Measurements from ENCODE around the gene LHX8. TPM values are rescaled to one million over a fixed set of nuclear protein-coding genes. Genes with fewer than 3 reads are reported as not detected.
"Not testable (repeated sequence)": the region's sequence is repeated elsewhere in the genome, so short reads cannot be mapped to it uniquely, and the experiment has no call there.

The LHX8 gene
- not detected for polyA plus RNA-seq
- long read RNA-seq, donor 1: 0 reads
- long read RNA-seq, donor 2: 0 reads
- long read RNA-seq, donor 3: 0 reads
- long read RNA-seq, donor 4: 0 reads
- long read RNA-seq, donor 5: 0 reads
- long read RNA-seq, donor 6: 0 reads
- long read RNA-seq, donor 7: 0 reads
- long read RNA-seq, donor 8: 0 reads
- long read RNA-seq, donor 9: 0 reads
- long read RNA-seq, donor 10: 0 reads
- long read RNA-seq, donor 11: 0 reads

DNA sequence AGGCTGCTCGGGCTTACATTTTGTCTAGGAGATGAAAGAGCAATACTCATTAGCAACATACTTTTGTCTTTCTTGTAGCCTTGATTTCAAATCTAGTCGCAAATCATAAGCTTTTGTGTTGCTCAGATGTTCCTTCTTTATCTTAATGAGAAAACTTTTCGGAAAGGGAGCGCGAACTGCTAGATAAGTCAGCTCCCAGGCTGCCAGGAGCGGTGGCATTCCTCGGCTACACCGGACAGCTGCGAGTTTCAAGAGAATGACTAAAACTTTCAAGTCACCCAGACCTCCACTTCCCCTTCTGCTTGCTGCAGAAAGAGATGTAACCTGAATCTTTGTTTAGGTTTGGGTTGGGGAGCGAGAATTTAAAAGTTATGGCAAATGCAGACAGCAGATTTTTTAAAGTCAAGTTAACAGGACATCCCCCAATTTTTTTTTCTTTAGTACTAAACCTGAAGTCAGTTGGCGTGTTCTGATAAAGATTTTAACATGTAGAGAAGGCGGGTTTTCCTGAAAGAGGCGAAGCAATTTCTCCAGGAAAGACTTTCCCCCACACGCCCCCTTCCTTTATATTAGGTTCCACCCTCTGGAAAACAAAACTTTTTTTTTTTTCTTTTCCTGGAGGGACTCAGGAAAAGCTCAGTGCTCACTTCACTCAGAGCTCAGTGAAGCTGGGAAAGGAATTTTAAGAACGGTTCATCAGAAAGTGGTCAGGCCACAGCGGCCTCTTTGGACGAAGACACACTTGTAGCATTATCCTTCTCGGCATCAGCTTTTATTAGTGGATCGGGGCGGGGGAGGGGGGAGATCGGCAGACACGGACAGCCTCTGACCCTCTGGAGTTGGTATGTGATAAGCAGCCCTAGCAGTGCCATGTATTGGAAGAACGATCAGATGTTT, at the start of gene LHX8:
LHX8 (plus strand) TSS at position 639 of the 897 bp plus-strand sequence. CDS start 2,227 bp downstream, outside the sequence.
- no peak within 1 kb of the TSS for H3K27ac ChIP-seq (ENCODE audit: low read length)
- H3K36me3 ChIP-seq (ENCODE audit: control insufficient read depth, insufficient read depth, low read length): no peaks in the 10 kb centered on the region
- WGBS (ENCODE audit: insufficient coverage, low lambda C conversion rate): 0% methylated on average over 2 of the region's 23 CpGs
- peaks cover 14% of the 10 kb centered on the region for H3K9me3 ChIP-seq (ENCODE audit: control insufficient read depth, low read depth, low read length)
- peaks cover 96% of the 10 kb centered on the region for H3K27me3 ChIP-seq (ENCODE audit: control insufficient read depth, insufficient read depth, low read length)
- no peak for DNase-seq
- no peak within 1 kb of the TSS for H3K4me3 ChIP-seq (ENCODE audit: low read length)
- peaks cover 5% of the 10 kb centered on the region for H3K4me1 ChIP-seq (ENCODE audit: control insufficient read depth, insufficient read depth, low read length)

DNA sequence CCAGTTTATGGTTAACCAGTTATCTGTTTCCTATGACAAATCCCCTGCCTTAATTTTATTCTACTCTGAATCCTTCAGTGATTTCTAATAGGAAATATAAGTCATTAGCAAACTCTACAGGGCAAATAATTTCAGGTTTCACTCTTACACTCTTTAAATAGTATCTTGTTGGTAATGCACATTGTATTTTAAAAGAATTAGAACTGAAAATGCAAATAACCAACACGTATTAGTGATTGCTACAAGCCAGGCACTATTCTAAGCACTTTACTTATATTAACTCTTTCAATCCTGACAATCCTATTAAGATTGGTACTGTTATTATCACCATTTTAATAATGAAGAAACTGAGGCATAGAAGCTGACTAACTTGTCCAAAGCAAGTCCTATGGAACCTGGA, 48.3 kb upstream of the LHX8 start:
- Histone ChIP-seq H3K9me3 (ENCODE audit: control insufficient read depth, low read depth, low read length) (no peaks in the 10 kb centered on the region), H3K4me3 (ENCODE audit: low read length) (no peak overlapping the region), H3K27me3 (ENCODE audit: control insufficient read depth, insufficient read depth, low read length) (no peaks in the 10 kb centered on the region), H3K36me3 (ENCODE audit: control insufficient read depth, insufficient read depth, low read length) (no peaks in the 10 kb centered on the region), H3K27ac (ENCODE audit: low read length) (no peak overlapping the region), H3K4me1 (ENCODE audit: control insufficient read depth, insufficient read depth, low read length) (no peaks in the 10 kb centered on the region)
- no peak for DNase-seq
- WGBS (ENCODE audit: insufficient coverage, low lambda C conversion rate): no CpG with 5 or more reads among the region's 1 CpG

DNA sequence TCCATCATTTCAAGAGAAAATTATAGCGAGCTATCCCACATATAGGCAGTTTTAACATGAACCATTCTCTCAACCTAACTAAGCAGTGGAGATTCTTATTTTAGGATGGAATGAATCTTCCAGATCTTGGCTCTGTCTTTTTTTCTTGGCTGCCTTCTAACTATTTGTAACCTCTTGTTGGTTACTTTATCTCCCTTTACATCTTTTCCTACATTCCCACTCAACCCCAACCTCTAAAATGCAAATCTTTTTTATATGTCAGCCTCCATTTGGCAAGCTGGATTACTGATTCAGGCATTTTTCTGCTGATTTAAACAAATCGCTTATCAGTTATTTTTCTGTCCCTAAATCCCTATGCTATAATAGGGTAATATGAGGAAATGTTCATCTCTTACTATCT, 46.9 kb upstream of the LHX8 start:
- Histone ChIP-seq H3K4me1 (ENCODE audit: control insufficient read depth, insufficient read depth, low read length) (no peaks in the 10 kb centered on the region), H3K27me3 (ENCODE audit: control insufficient read depth, insufficient read depth, low read length) (no peaks in the 10 kb centered on the region), H3K36me3 (ENCODE audit: control insufficient read depth, insufficient read depth, low read length) (no peaks in the 10 kb centered on the region), H3K27ac (ENCODE audit: low read length) (no peak overlapping the region), H3K4me3 (ENCODE audit: low read length) (no peak overlapping the region), H3K9me3 (ENCODE audit: control insufficient read depth, low read depth, low read length) (no peaks in the 10 kb centered on the region)
- no peak for DNase-seq
- WGBS (ENCODE audit: insufficient coverage, low lambda C conversion rate): 100% methylated on average over 2 of the region's 2 CpGs

DNA sequence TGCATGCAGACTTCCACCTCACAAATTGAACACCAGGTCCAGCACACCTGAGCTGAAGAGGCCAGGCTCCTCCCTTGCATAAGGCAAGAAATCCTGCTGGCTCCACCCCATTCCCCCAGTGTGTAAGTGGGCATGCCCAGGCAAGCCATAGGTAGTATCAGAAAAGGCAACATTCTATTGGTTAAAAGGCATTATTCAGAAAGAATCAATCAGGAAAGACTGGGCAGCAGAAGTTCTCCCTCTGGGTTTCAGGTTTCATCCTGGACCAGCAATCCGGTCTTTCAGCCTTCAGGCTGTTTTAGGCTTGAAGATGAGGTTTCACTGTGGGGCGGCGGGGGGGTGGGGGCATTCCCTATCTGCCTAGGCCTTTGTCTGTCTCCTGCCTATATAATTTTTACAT, 42.0 kb upstream of the LHX8 start:
- Histone ChIP-seq H3K27me3 (ENCODE audit: control insufficient read depth, insufficient read depth, low read length) (no peaks in the 10 kb centered on the region), H3K27ac (ENCODE audit: low read length) (no peak overlapping the region), H3K36me3 (ENCODE audit: control insufficient read depth, insufficient read depth, low read length) (no peaks in the 10 kb centered on the region), H3K4me3 (ENCODE audit: low read length) (no peak overlapping the region), H3K9me3 (ENCODE audit: control insufficient read depth, low read depth, low read length) (no peaks in the 10 kb centered on the region), H3K4me1 (ENCODE audit: control insufficient read depth, insufficient read depth, low read length) (no peaks in the 10 kb centered on the region)
- no CpG with 5 or more reads among the region's 3 CpGs for WGBS (ENCODE audit: insufficient coverage, low lambda C conversion rate)
- no peak for DNase-seq

DNA sequence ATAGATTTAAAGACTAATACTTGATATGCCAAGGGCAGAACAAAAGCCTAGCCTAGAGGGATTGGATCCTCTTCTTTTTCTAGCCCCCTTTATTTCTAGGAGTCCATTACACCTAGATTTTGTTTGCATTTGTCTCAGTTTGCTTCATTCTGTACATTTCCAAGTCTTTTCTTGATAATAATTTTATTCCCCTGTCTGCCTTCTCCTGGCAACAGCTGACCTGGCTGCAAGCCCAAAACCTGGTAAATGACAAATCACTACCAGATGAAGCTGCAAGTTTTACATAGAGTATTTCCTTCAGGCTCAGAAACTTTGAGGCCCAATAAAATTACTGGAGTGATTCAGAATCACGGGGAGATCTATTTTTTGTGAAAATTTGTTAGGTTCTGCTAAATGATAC, 36.5 kb upstream of the LHX8 start:
- Histone ChIP-seq H3K9me3 (ENCODE audit: control insufficient read depth, low read depth, low read length) (no peaks in the 10 kb centered on the region), H3K27ac (ENCODE audit: low read length) (no peak overlapping the region), H3K36me3 (ENCODE audit: control insufficient read depth, insufficient read depth, low read length) (no peaks in the 10 kb centered on the region), H3K4me1 (ENCODE audit: control insufficient read depth, insufficient read depth, low read length) (no peaks in the 10 kb centered on the region), H3K4me3 (ENCODE audit: low read length) (no peak overlapping the region), H3K27me3 (ENCODE audit: control insufficient read depth, insufficient read depth, low read length) (no peaks in the 10 kb centered on the region)
- no peak for DNase-seq
- 50% methylated on average over 1 of the region's 1 CpG for WGBS (ENCODE audit: insufficient coverage, low lambda C conversion rate)

DNA sequence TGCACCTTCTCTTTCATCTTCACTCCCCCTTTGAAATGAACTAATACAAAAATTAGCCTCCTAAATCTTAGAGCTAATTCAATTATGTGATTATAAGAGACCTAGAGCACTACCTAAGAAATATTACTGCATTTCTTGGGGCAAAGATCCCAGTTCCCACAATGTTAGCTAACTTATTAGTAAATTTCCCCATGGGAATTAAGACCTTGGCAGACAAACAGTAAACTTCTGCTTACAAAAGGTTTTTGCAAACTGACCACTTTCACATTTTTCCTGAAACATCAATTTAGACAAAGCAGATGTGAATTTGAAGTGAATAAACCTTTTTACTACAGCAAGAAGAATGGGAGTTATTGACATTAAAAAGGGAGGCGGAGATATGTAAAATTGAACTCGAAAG, 34.6 kb upstream of the LHX8 start:
- H3K27me3 ChIP-seq (ENCODE audit: control insufficient read depth, insufficient read depth, low read length): no peaks in the 10 kb centered on the region
- WGBS (ENCODE audit: insufficient coverage, low lambda C conversion rate): 87% methylated on average over 2 of the region's 2 CpGs
- no peak overlapping the region for H3K27ac ChIP-seq (ENCODE audit: low read length)
- H3K4me3 ChIP-seq (ENCODE audit: low read length): no peak overlapping the region
- no peaks in the 10 kb centered on the region for H3K36me3 ChIP-seq (ENCODE audit: control insufficient read depth, insufficient read depth, low read length)
- no peaks in the 10 kb centered on the region for H3K4me1 ChIP-seq (ENCODE audit: control insufficient read depth, insufficient read depth, low read length)
- H3K9me3 ChIP-seq (ENCODE audit: control insufficient read depth, low read depth, low read length): no peaks in the 10 kb centered on the region
- no peak for DNase-seq

DNA sequence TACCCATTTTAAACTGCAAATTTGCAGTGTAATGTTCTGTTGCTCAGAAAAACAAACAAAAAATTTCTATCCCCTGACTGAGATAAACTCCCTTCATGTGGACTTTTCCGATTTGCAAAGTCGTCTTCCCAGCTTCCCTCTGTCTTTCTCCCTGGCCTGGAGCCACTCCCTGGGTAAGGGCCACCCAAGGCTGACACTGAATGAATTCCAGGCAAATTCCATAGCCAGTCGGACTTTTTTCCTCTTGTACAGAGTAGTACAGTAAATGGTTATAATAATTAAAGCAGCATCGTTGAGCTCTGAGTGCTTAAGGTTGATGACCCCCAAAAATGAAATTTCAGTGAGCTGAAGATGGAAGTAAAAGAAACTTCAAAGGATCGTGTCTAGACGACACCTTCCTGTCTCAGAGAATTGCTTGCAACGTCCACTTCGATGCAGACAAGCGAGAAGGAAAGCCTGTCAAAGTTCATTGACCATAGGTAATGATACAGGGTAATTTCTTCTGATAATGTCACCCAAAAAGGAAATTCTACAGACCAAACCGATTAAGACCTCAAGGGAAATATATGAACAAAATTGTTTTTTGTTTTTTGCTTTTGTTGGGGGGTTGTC, 33.6 kb upstream of the LHX8 start:
- Histone ChIP-seq H3K36me3 (ENCODE audit: control insufficient read depth, insufficient read depth, low read length) (no peaks in the 10 kb centered on the region), H3K4me3 (ENCODE audit: low read length) (no peak overlapping the region), H3K9me3 (ENCODE audit: control insufficient read depth, low read depth, low read length) (no peaks in the 10 kb centered on the region), H3K4me1 (ENCODE audit: control insufficient read depth, insufficient read depth, low read length) (no peaks in the 10 kb centered on the region), H3K27ac (ENCODE audit: low read length) (no peak overlapping the region), H3K27me3 (ENCODE audit: control insufficient read depth, insufficient read depth, low read length) (no peaks in the 10 kb centered on the region)
- 83% methylated on average over 1 of the region's 10 CpGs for WGBS (ENCODE audit: insufficient coverage, low lambda C conversion rate)
- DNase-seq: no peak

DNA sequence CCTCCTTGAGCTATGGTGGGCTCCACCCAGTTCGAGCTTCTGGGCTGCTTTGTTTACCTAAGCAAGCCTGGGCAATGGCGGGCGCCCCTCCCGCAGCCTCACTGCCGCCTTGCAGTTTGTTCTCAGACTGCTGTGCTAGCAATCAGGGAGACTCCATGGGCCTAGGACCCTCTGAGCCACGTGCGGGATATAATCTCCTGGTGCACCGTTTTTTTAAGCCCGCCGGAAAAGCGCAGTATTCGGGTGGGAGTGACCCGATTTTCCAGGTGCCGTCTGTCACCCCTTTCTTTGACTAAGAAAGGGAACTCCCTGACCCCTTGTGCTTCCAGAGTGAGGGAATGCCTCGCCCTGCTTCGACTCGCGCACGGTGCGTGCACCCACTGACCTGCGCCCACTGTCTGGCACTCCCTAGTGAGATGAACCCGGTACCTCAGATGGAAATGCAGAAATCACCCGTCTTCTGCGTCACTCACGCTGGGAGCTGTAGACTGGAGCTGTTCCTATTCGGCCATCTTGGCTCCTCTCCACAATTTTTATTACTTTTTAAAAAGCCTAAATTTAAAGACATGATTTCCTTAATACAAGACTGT, 21.7 kb upstream of the LHX8 start:
- not testable (repeated sequence) for H3K4me1 ChIP-seq (ENCODE audit: control insufficient read depth, insufficient read depth, low read length); H3K9me3 ChIP-seq (ENCODE audit: control insufficient read depth, low read depth, low read length); DNase-seq; H3K4me3 ChIP-seq (ENCODE audit: low read length); H3K27me3 ChIP-seq (ENCODE audit: control insufficient read depth, insufficient read depth, low read length); H3K36me3 ChIP-seq (ENCODE audit: control insufficient read depth, insufficient read depth, low read length); H3K27ac ChIP-seq (ENCODE audit: low read length)
- WGBS (ENCODE audit: insufficient coverage, low lambda C conversion rate): no CpG with 5 or more reads among the region's 26 CpGs

DNA sequence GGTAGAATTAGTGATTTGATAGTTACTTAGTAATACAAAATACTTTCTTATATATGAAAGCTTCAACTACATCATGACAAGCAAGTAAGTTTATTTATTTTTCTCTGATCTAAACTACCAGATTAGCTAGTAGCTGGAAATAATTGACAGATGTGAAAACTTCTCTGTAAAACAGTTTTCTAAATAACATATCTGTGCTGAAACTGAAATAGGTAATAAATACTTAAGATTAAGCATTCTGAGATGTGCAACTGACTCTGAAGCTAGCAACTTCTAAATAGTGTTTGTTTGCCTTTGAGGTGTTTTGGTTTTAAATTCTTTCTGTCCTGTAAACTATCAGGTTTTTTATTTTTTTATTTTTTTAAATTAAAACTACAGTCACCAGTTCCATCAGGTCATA, 18.5 kb upstream of the LHX8 start:
- Histone ChIP-seq H3K27ac (ENCODE audit: low read length) (no peak overlapping the region), H3K27me3 (ENCODE audit: control insufficient read depth, insufficient read depth, low read length) (no peaks in the 10 kb centered on the region), H3K4me3 (ENCODE audit: low read length) (no peak overlapping the region), H3K36me3 (ENCODE audit: control insufficient read depth, insufficient read depth, low read length) (no peaks in the 10 kb centered on the region), H3K9me3 (ENCODE audit: control insufficient read depth, low read depth, low read length) (no peaks in the 10 kb centered on the region), H3K4me1 (ENCODE audit: control insufficient read depth, insufficient read depth, low read length) (no peaks in the 10 kb centered on the region)
- DNase-seq: no peak

DNA sequence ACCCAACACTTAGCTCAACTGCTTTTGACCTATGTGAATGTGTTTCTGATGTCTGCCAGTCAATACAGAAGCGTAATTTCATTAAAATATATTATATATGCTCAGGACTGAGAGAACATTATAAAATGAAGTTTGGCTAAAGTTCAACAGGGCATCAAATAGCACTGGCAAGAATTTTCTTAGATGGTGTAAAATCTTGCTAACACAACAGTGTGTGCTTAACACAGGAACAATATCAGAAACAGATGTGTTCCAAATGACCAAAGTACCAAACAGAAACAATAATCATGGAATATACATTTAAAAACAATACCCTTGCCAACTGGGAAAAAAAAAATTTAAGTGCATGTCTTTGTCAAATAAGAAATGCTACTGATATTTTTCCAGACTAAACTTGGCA, 10.4 kb upstream of the LHX8 start:
- no peak for DNase-seq
- Histone ChIP-seq H3K27ac (ENCODE audit: low read length) (no peak overlapping the region), H3K4me3 (ENCODE audit: low read length) (no peak overlapping the region), H3K9me3 (ENCODE audit: control insufficient read depth, low read depth, low read length) (peaks cover 9% of the 10 kb centered on the region), H3K4me1 (ENCODE audit: control insufficient read depth, insufficient read depth, low read length) (no peaks in the 10 kb centered on the region), H3K36me3 (ENCODE audit: control insufficient read depth, insufficient read depth, low read length) (no peaks in the 10 kb centered on the region), H3K27me3 (ENCODE audit: control insufficient read depth, insufficient read depth, low read length) (peaks cover 51% of the 10 kb centered on the region)
- WGBS (ENCODE audit: insufficient coverage, low lambda C conversion rate): no CpG with 5 or more reads among the region's 1 CpG
